Measurements from ENCODE around the gene SLC35F6. TPM values are rescaled to one million over a fixed set of nuclear protein-coding genes. Genes with fewer than 3 reads are reported as not detected.
"Not testable (repeated sequence)": the region's sequence is repeated elsewhere in the genome, so short reads cannot be mapped to it uniquely, and the experiment has no call there.

The SLC35F6 gene
- total RNA-seq, 4 donors from 2014 or later = 76.3 to 114 (median 86.2) TPM

DNA sequence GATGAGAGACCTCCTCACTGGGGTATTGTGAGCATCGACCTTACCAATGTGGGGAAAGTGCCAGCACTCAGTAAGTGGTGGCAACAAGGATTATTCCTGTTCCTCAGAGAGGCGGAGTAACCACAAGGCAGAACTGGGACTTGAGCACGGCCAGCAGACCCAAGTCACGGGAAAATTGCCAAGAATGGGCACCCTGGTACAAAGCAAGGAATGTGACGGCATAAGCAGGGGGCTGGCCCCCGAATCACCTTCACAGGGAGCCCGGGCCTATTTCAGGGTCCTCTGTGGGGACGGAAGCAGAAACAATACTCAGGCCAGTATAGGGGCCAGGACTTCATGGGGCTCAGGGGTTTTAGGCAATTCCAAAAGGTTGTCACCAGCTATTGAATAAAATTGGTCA, 47.2 kb downstream of the SLC35F6 start:
- H3K4me3 ChIP-seq = no peak overlapping the region
- no peak for TF ChIP-seq EP300 (IDR thresholded peaks at IDR 0.05)
- TF ChIP-seq, protein P1, sequence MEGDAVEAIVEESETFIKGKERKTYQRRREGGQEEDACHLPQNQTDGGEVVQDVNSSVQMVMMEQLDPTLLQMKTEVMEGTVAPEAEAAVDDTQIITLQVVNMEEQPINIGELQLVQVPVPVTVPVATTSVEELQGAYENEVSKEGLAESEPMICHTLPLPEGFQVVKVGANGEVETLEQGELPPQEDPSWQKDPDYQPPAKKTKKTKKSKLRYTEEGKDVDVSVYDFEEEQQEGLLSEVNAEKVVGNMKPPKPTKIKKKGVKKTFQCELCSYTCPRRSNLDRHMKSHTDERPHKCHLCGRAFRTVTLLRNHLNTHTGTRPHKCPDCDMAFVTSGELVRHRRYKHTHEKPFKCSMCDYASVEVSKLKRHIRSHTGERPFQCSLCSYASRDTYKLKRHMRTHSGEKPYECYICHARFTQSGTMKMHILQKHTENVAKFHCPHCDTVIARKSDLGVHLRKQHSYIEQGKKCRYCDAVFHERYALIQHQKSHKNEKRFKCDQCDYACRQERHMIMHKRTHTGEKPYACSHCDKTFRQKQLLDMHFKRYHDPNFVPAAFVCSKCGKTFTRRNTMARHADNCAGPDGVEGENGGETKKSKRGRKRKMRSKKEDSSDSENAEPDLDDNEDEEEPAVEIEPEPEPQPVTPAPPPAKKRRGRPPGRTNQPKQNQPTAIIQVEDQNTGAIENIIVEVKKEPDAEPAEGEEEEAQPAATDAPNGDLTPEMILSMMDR (IDR thresholded peaks at IDR 0.05) = no peak
- TF ChIP-seq POLR2AphosphoS5 (IDR thresholded peaks at IDR 0.05) = no peak
- TF ChIP-seq POLR2A (IDR thresholded peaks at IDR 0.05) = no peak
- no peaks in the 10 kb centered on the region for H3K36me3 ChIP-seq
- H3K9me3 ChIP-seq = no peaks in the 10 kb centered on the region
- peak in 1 of 2 donors; percentile 34 for DNase-seq (ENCODE audit: low spot score in 2 of 2)
- 81% methylated on average over 8 of the region's 8 CpGs for WGBS
- H3K27ac ChIP-seq = no peak overlapping the region
- H3K4me1 ChIP-seq = no peaks in the 10 kb centered on the region
- peaks cover 16% of the 10 kb centered on the region for H3K27me3 ChIP-seq

DNA sequence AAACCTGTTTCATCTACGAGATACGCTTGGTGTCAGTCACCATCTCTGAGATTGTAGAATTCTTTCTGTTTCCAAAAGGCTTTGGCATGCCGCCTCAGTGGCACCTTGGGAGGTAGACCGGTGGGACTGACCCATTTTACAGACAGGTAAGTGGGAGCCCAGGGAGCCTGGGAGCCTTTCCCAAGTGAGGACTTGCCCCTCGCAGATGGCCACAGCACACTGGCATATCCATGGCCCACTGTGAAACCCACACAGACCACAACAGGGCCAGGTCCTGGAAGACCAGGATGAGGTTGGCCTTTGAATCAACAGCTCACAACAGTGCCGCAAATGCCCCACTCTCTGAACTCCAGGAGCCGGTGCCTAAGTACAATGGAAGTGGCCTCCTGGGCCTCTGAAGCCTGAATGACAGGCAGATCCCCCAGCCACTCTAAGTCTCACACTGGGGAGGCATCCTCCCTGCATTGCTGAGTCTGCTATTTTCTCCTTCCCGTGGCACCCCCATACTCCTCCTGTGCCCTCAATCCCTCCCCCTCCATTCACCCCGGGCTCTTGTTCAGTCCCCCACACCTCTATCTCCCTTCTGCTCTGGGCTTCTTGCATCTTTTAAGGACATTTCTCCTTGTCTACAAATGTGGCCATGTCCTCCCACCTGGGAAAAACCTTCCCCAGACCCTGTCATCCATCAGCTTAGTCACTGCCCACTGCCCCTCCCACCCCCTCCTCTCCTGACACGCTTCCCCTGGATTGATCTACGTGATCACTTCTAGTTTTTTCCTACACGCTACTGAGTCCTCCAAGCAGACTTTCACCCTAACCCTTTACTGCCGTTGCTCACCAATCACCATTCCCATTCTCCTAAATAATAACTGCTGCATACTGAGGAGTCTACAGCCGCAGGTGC, 48.0 kb downstream of the SLC35F6 start:
- peak in 1 of 2 donors; percentile 47 for DNase-seq (ENCODE audit: low spot score in 2 of 2)
- Histone ChIP-seq H3K9me3 (no peaks in the 10 kb centered on the region), H3K27ac (no peak overlapping the region), H3K4me3 (no peak overlapping the region), H3K27me3 (peaks cover 21% of the 10 kb centered on the region), H3K36me3 (no peaks in the 10 kb centered on the region), H3K4me1 (no peaks in the 10 kb centered on the region)
- TF ChIP-seq, protein P1 (IDR thresholded peaks at IDR 0.05) = no peak
- 85% methylated on average over 14 of the region's 14 CpGs for WGBS

DNA sequence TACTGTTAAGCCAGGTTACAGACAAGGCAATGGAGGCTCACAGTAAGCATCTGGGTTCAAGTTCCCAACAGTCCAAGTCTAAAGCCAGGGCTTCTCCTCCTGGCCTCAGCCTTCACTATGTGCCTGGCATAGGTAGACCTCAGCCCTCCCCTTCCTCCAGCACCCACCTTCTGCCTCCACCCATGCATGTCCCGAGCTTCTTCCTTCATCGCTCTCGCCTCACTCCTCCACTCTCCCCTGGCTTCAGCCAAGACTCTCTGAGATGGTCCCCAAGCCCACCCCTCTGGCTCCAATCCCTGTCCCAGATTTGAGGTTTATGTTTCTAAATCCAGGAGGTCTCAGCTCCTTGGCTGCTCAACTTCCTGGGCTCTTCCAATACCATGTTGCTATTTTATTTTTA, 48.6 kb downstream of the SLC35F6 start:
- no peaks in the 10 kb centered on the region for H3K9me3 ChIP-seq
- H3K27me3 ChIP-seq = peaks cover 21% of the 10 kb centered on the region
- TF ChIP-seq EP300 (IDR thresholded peaks at IDR 0.05) = no peak
- TF ChIP-seq, protein P1 (IDR thresholded peaks at IDR 0.05) = no peak
- TF ChIP-seq POLR2AphosphoS5 (IDR thresholded peaks at IDR 0.05) = no peak
- TF ChIP-seq POLR2A (IDR thresholded peaks at IDR 0.05) = no peak
- H3K27ac ChIP-seq = no peak overlapping the region
- no peaks in the 10 kb centered on the region for H3K36me3 ChIP-seq
- H3K4me1 ChIP-seq = no peaks in the 10 kb centered on the region
- 97% methylated on average over 3 of the region's 3 CpGs for WGBS
- DNase-seq (ENCODE audit: low spot score in 2 of 2) = peak in 1 of 2 donors; percentile 34
- H3K4me3 ChIP-seq = no peak overlapping the region

DNA sequence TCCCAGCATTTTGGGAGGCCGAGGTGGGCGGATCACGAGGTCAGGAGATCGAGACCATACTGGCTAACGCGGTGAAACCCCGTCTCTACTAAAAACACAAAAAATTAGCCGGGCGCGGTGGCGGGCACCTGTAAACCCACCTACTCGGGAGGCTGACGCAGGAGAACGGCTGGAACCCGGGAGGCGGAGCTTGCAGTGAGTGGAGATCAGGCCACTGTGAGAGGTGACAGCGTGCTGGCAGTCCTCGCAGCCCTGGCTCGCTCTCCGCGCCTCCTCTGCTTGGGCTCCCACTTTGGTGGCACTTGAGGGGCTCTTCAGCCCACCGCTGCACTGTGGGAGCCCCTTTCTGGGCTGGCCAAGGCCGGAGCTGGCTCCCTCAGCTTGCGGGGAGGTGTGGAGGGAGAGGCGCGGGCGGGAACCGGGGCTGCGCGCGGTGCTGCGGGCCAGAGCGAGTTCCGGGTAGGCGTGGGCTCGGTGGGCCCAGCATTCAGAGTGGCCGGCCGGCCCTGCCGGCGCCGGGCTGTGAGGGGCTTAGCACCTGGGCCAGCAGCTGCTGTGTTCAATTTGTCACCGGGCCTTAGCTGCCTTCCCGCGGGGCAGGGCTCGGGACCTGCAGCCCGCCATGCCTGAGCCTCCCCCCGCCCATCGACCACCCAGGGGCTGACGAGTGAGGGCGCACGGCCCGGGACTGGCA, 50.1 kb downstream of the SLC35F6 start:
- H3K36me3 ChIP-seq; H3K4me1 ChIP-seq; H3K9me3 ChIP-seq; H3K4me3 ChIP-seq; H3K27ac ChIP-seq; DNase-seq (ENCODE audit: low spot score in 2 of 2): not testable (repeated sequence)
- peaks cover 21% of the 10 kb centered on the region for H3K27me3 ChIP-seq
- 92% methylated on average over 47 of the region's 52 CpGs for WGBS

DNA sequence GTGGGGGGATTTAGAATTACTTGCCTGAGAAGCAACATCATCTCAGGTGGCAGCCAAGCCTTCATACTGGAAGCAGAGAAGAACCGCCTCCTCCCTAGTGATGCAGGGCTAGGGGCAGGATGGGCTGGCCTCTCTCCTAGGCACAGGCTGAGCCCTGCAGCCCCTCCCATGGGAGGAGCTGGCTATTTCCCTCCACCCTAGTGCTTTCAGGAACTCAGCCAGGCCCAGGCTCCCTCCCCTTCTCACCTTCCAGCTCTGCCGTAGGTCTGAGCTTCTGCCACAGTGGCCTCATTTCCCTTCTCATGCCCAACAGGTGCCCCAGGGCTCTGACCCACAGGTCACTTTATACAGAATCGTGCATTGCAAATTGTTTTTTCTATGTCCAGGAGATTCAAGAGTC, 52.8 kb downstream of the SLC35F6 start:
- H3K27ac ChIP-seq = no peak overlapping the region
- peaks cover 22% of the 10 kb centered on the region for H3K27me3 ChIP-seq
- no peaks in the 10 kb centered on the region for H3K9me3 ChIP-seq
- H3K4me3 ChIP-seq = no peak overlapping the region
- H3K36me3 ChIP-seq = no peaks in the 10 kb centered on the region
- WGBS = 41% methylated on average over 3 of the region's 3 CpGs
- H3K4me1 ChIP-seq = no peaks in the 10 kb centered on the region
- TF ChIP-seq POLR2A (IDR thresholded peaks at IDR 0.05) = no peak
- TF ChIP-seq, protein P1 (IDR thresholded peaks at IDR 0.05) = no peak
- no peak for TF ChIP-seq POLR2AphosphoS5 (IDR thresholded peaks at IDR 0.05)
- no peak for DNase-seq (ENCODE audit: low spot score in 2 of 2)

Measured in suprapubic skin (tissue), 4 donors.